ENCODE data around the gene GALNT3. TPM values are rescaled to one million over a fixed set of nuclear protein-coding genes. Genes with fewer than 3 reads are reported as not detected.

The GALNT3 gene
- total RNA-seq, 1 experiment from 2014 or later = 18.5 TPM

DNA sequence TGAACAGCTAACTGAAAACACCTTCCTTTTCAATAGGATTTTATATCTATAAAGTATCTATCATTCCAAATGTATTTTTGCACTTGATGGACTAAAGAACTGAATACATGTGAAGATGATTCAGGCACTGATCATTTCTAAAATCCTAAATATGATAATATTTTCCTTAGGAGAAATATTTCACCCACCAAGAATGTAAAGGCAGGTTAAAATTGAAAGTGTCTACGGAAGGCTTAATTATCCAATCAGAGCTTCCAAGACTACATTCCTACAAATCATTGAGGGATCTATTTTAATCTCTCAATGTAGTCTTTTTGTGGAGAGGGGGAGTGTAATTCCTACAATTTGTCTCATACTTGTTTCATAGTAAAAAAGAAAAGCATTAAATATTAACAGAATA, 3.6 kb downstream of the GALNT3 start:
- H3K4me1 Mint-ChIP-seq = peaks cover 55 to 60% of the 10 kb centered on the region in 2 experiments
- TF ChIP-seq, protein P1, sequence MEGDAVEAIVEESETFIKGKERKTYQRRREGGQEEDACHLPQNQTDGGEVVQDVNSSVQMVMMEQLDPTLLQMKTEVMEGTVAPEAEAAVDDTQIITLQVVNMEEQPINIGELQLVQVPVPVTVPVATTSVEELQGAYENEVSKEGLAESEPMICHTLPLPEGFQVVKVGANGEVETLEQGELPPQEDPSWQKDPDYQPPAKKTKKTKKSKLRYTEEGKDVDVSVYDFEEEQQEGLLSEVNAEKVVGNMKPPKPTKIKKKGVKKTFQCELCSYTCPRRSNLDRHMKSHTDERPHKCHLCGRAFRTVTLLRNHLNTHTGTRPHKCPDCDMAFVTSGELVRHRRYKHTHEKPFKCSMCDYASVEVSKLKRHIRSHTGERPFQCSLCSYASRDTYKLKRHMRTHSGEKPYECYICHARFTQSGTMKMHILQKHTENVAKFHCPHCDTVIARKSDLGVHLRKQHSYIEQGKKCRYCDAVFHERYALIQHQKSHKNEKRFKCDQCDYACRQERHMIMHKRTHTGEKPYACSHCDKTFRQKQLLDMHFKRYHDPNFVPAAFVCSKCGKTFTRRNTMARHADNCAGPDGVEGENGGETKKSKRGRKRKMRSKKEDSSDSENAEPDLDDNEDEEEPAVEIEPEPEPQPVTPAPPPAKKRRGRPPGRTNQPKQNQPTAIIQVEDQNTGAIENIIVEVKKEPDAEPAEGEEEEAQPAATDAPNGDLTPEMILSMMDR (conservative IDR thresholded peaks at IDR 0.05) = no peak

More for the DNA sequence above, 3.6 kb downstream of the GALNT3 start:
- WGBS (ENCODE audit: extremely low coverage, insufficient read length, low lambda C conversion rate) = no CpG with 5 or more reads among the region's 1 CpG
- H3K27me3 Mint-ChIP-seq (ENCODE audit: low read depth) = no peaks in the 10 kb centered on the region
- no peak overlapping the region for H3K14ac ChIP-seq (ENCODE audit: insufficient read depth, low read length)
- H2BK120ac ChIP-seq (ENCODE audit: low read depth, low read length, poor library complexity, severe bottlenecking) = no peak overlapping the region
- H2BK20ac ChIP-seq (ENCODE audit: low read depth, low read length, poor library complexity, severe bottlenecking) = no peak overlapping the region
- no peak overlapping the region for H2AK5ac ChIP-seq (ENCODE audit: insufficient read length, low read length)
- no peak overlapping the region for H4K5ac ChIP-seq (ENCODE audit: insufficient read length, low read depth, low read length)
- no peaks in the 10 kb centered on the region for H3K9me3 ChIP-seq (ENCODE audit: control insufficient read depth, low read depth, low read length)
- no peak overlapping the region for H2BK5ac ChIP-seq (ENCODE audit: insufficient read length, low read length)
- H2BK15ac ChIP-seq (ENCODE audit: low read depth, low read length) = no peak overlapping the region
- no peak overlapping the region for H3K4me2 ChIP-seq (ENCODE audit: insufficient read depth, insufficient read length, low read length)
- H3K79me2 ChIP-seq (ENCODE audit: insufficient read depth, low read length) = peaks cover 29% of the 10 kb centered on the region
- H2BK12ac ChIP-seq (ENCODE audit: insufficient read length, low read depth, low read length) = no peak overlapping the region
- DNase-seq = no peak
- peaks cover 4% of the 10 kb centered on the region for H3K79me1 ChIP-seq (ENCODE audit: insufficient read depth, low read depth, low read length, poor library complexity, severe bottlenecking)
- peaks cover 9% of the 10 kb centered on the region for H3K4me1 ChIP-seq (ENCODE audit: insufficient read depth, low read length)
- H3K56ac ChIP-seq (ENCODE audit: insufficient read length, low read depth, low read length) = no peak overlapping the region
- no peaks in the 10 kb centered on the region for H3K9me3 Mint-ChIP-seq
- peaks cover 3% of the 10 kb centered on the region for H4K20me1 ChIP-seq (ENCODE audit: control insufficient read depth, insufficient read depth, insufficient read length)
- H3K27me3 ChIP-seq (ENCODE audit: insufficient read depth, low read length) = no peaks in the 10 kb centered on the region
- H3K27ac ChIP-seq (ENCODE audit: insufficient read length, low read depth, low read length) = no peak overlapping the region
- H4K8ac ChIP-seq (replicated peaks; ENCODE audit: insufficient read length, low read depth, low read length) = no peak overlapping the region
- H3T11ph ChIP-seq (ENCODE audit: low read length) = no peak overlapping the region
- peaks cover 13% of the 10 kb centered on the region for H3K23me2 ChIP-seq (ENCODE audit: insufficient read length, low read depth, low read length, poor library complexity, severe bottlenecking)
- no peak overlapping the region for H3K27ac Mint-ChIP-seq
- H3K23ac ChIP-seq (ENCODE audit: insufficient read length, low read depth, low read length) = no peak overlapping the region
- H3K4me3 Mint-ChIP-seq = no peak overlapping the region
- no peak overlapping the region for H3K4ac ChIP-seq (ENCODE audit: low read depth, low read length)
- H3K9ac ChIP-seq (ENCODE audit: extremely low read depth, insufficient read length, low read length) = no peak overlapping the region
- H3K18ac ChIP-seq (ENCODE audit: insufficient read length, low read depth, low read length) = no peak overlapping the region
- no peak overlapping the region for H4K91ac ChIP-seq (ENCODE audit: insufficient read length, low read depth, low read length)
- peaks cover 2 to 25% (median 8%) of the 10 kb centered on the region in 3 experiments; a peak in 5 of 7 replicates for H3K36me3 Mint-ChIP-seq (ENCODE audit: insufficient read depth in 1 of 3, low read depth in 3 of 3)
- no peak overlapping the region for H2AFZ ChIP-seq (ENCODE audit: low read length)

All from H9 (cell line).